H1 (cell line): Measurements from ENCODE around the gene CCDC178. TPM values are rescaled to one million over a fixed set of nuclear protein-coding genes. Genes with fewer than 3 reads are reported as not detected.

ENCODE experiments used
- CTCF ChIA-PET: fragments of 300-600 bp; sonication (Branson Sonifier 250); formaldehyde crosslinking; loops from one replicate; lab custom pipeline; 2021; ENCODE audit not compliant: partially characterized antibody; lab: Charles Lee
- POLR2A ChIA-PET: fragments of 300-600 bp; sonication (Branson Sonifier 250); formaldehyde crosslinking; loops from one replicate; lab custom pipeline; 2021; ENCODE audit warnings: inconsistent platforms; ENCODE audit not compliant: partially characterized antibody; lab: Charles Lee
- DNase-seq, 2 experiments: peaks; one replicate each; pipeline versions ENCODE4 v3.0.0 to v3.0.0-alpha.2; 2010 to 2022; ENCODE audit warnings: low spot score in 2 of 2, low read depth in 1 of 2, mixed read lengths in 1 of 2
- FAIRE-seq: peaks from 2 replicates; lab custom pipeline; 2011; peaks lifted over from hg19 to GRCh38; lab: Jason Lieb, UNC
- H2AFZ ChIP-seq: 2 replicates; pipeline ENCODE4 v1.8.1; 2012; ENCODE audit warnings: low read length, inconsistent platforms
- H2AK5ac ChIP-seq: 2 replicates; pipeline ENCODE4 v1.6.1; 2013; ENCODE audit warnings: low read depth, low read length
- H2BK120ac ChIP-seq: replicated peaks from 2 replicates; pipeline ENCODE3; 2013; ENCODE audit warnings: low read depth, low read length, inconsistent platforms
- H2BK12ac ChIP-seq: 2 replicates; pipeline ENCODE4 v1.6.1; 2013; ENCODE audit warnings: low read depth, low read length
- H2BK15ac ChIP-seq: 2 replicates; pipeline ENCODE4 v1.6.1; 2013; ENCODE audit warnings: low read length
- H2BK20ac ChIP-seq: 2 replicates; pipeline ENCODE4 v1.6.1; 2013; ENCODE audit warnings: low read length
- H2BK5ac ChIP-seq: 2 replicates; pipeline ENCODE4 v1.6.1; 2013; ENCODE audit warnings: low read depth, low read length
- H3K14ac ChIP-seq: 2 replicates; pipeline ENCODE4 v1.6.1; 2013; ENCODE audit warnings: inconsistent platforms; ENCODE audit not compliant: insufficient read length
- H3K18ac ChIP-seq: 2 replicates; pipeline ENCODE4 v1.6.1; 2013; ENCODE audit warnings: low read length; ENCODE audit errors: extremely low read depth
- H3K23ac ChIP-seq: 2 replicates; pipeline ENCODE4 v1.6.1; 2013; ENCODE audit warnings: inconsistent platforms; ENCODE audit not compliant: insufficient read length
- H3K23me2 ChIP-seq: 2 replicates; pipeline ENCODE4 v1.6.1; 2013; ENCODE audit warnings: low read depth, low read length
- H3K27ac ChIP-seq: 2 replicates; pipeline ENCODE4 v1.6.1; 2011; ENCODE audit warnings: low read depth, low read length, inconsistent platforms
- H3K27me3 ChIP-seq, 4 experiments: replicated peaks in 1 of 4; 1 replicate in 1 of 4; 2 replicates in 3 of 4; pipeline versions ENCODE4 v1.6.1 to v1.8.1; 2011 to 2013; ENCODE audit warnings: low read length in 3 of 4, mild to moderate bottlenecking in 3 of 4, inconsistent platforms in 2 of 4, mixed read lengths in 2 of 4, moderate library complexity in 1 of 4; ENCODE audit not compliant: control insufficient read depth in 3 of 4, insufficient read depth in 3 of 4; ENCODE audit errors: extremely low read depth in 1 of 4
- H3K36me3 ChIP-seq, 4 experiments: 2 replicates each; pipeline versions ENCODE4 v1.6.1 to v1.8.1; 2011 to 2013; ENCODE audit warnings: mild to moderate bottlenecking in 4 of 4, low read length in 3 of 4, moderate library complexity in 2 of 4, control low read depth in 1 of 4, inconsistent platforms in 1 of 4; ENCODE audit not compliant: insufficient read depth in 4 of 4, control insufficient read depth in 2 of 4
- H3K4ac ChIP-seq: replicated peaks from 2 replicates; pipeline ENCODE3; 2013; ENCODE audit warnings: low read length, low read depth, mixed read lengths, inconsistent platforms; ENCODE audit not compliant: insufficient read length
- H3K4me1 ChIP-seq, 4 experiments: replicated peaks in 1 of 4; 1 replicate in 1 of 4; 2 replicates in 3 of 4; pipeline versions ENCODE4 v1.6.1 to v1.8.1; 2011 to 2013; ENCODE audit warnings: low read length in 3 of 4, inconsistent platforms in 2 of 4, mixed read lengths in 1 of 4; ENCODE audit not compliant: insufficient read depth in 4 of 4, control insufficient read depth in 3 of 4
- H3K4me2 ChIP-seq, 2 experiments: 2 replicates each; pipeline versions ENCODE4 v1.6.1 to v1.8.1; 2011 to 2013; ENCODE audit warnings: low read depth in 2 of 2, low read length in 2 of 2, control low read depth in 1 of 2, inconsistent platforms in 1 of 2, mild to moderate bottlenecking in 1 of 2; ENCODE audit not compliant: insufficient read depth in 1 of 2
- H3K4me3 ChIP-seq, 4 experiments: fragments of 200-600, 300-600 bp in 1 of 4; sonication (generic), shearing (Covaris generic), sonication (Bioruptor Twin) in 1 of 4; 2 replicates each; pipeline versions ENCODE4 v1.5.1 to v1.8.1; 2011 to 2016; ENCODE audit warnings: low read length in 4 of 4, low read depth in 3 of 4, control low read depth in 2 of 4, inconsistent platforms in 2 of 4, mild to moderate bottlenecking in 2 of 4, mixed read lengths in 1 of 4, moderate library complexity in 1 of 4; ENCODE audit not compliant: insufficient read depth in 2 of 4; ENCODE audit errors: extremely low read depth in 1 of 4
- H3K56ac ChIP-seq: replicated peaks from 2 replicates; pipeline ENCODE3; 2013; ENCODE audit warnings: low read depth, mild to moderate bottlenecking, mixed read lengths, low read length, inconsistent platforms; ENCODE audit not compliant: insufficient read length
- H3K79me1 ChIP-seq: 2 replicates; pipeline ENCODE4 v1.6.1; 2013; ENCODE audit warnings: low read depth, low read length, control low read depth
- H3K79me2 ChIP-seq, 2 experiments: 2 replicates each; pipeline versions ENCODE4 v1.6.1 to v1.8.1; 2012 to 2013; ENCODE audit warnings: low read length in 2 of 2, mild to moderate bottlenecking in 2 of 2, inconsistent platforms in 1 of 2; ENCODE audit not compliant: insufficient read depth in 2 of 2, control insufficient read depth in 1 of 2
- H3K9ac ChIP-seq, 4 experiments: replicated peaks in 1 of 4; 1 replicate in 1 of 4; 2 replicates in 3 of 4; pipeline versions ENCODE4 v1.6.1 to v1.8.1; 2011 to 2013; ENCODE audit warnings: low read depth in 3 of 4, low read length in 3 of 4, control low read depth in 2 of 4, mild to moderate bottlenecking in 2 of 4, moderate library complexity in 2 of 4, inconsistent platforms in 1 of 4; ENCODE audit errors: extremely low read depth in 1 of 4
- H3K9me3 ChIP-seq, 2 experiments: 2 replicates each; pipeline versions ENCODE4 v1.6.1 to v1.8.1; 2012 to 2013; ENCODE audit warnings: mild to moderate bottlenecking in 2 of 2, moderate library complexity in 2 of 2, control low read depth in 1 of 2, inconsistent platforms in 1 of 2, low read depth in 1 of 2, low read length in 1 of 2, mixed read lengths in 1 of 2; ENCODE audit not compliant: insufficient read depth in 2 of 2
- H4K20me1 ChIP-seq, 2 experiments: replicated peaks in 1 of 2; 2 replicates each; pipeline versions ENCODE3 to v1.8.1; 2011 to 2013; ENCODE audit warnings: inconsistent platforms in 2 of 2, low read length in 2 of 2, mild to moderate bottlenecking in 1 of 2; ENCODE audit not compliant: insufficient read depth in 2 of 2, control insufficient read depth in 1 of 2
- H4K5ac ChIP-seq: 2 replicates; pipeline ENCODE4 v1.6.1; 2013; ENCODE audit warnings: low read length, low read depth, mixed read lengths, inconsistent platforms; ENCODE audit not compliant: insufficient read length
- H4K8ac ChIP-seq: 2 replicates; pipeline ENCODE4 v1.8.0; 2013; ENCODE audit warnings: mild to moderate bottlenecking, moderate library complexity, low read length, inconsistent platforms; ENCODE audit not compliant: insufficient read depth; ENCODE audit errors: extremely low read depth
- H4K91ac ChIP-seq: replicated peaks from 2 replicates; pipeline ENCODE3; 2013; ENCODE audit warnings: low read length, mixed read lengths, inconsistent platforms; ENCODE audit not compliant: insufficient read length
- CTBP2 ChIP-seq: IDR thresholded peaks from 2 replicates; pipeline ENCODE4 v1.7.0; 2011; ENCODE audit warnings: borderline replicate concordance, mild to moderate bottlenecking, moderate library complexity, mixed read lengths, low read length; ENCODE audit not compliant: insufficient read depth, insufficient read length
- EGR1 ChIP-seq: IDR thresholded peaks from 2 replicates; pipeline ENCODE4 v1.6.1; 2011; ENCODE audit warnings: low read depth, low read length, borderline replicate concordance
- EP300 ChIP-seq, 2 experiments: IDR thresholded peaks; 1 replicate in 1 of 2; 2 replicates in 1 of 2; pipeline ENCODE4 v1.6.1; 2011 to 2012; ENCODE audit warnings: low read depth in 2 of 2, low read length in 2 of 2, mild to moderate bottlenecking in 2 of 2, borderline replicate concordance in 1 of 2, inconsistent platforms in 1 of 2, moderate library complexity in 1 of 2
- JUN ChIP-seq: IDR thresholded peaks from 2 replicates; pipeline ENCODE4 v1.6.1; 2011; ENCODE audit warnings: low read depth, mild to moderate bottlenecking, improper control_type of control experiment, low read length
- PHF8 ChIP-seq: fragments of 200-600 bp; sonication (generic); conservative IDR thresholded peaks from 2 replicates; pipeline ENCODE4 v1.7.1; 2012; ENCODE audit warnings: low read depth, mild to moderate bottlenecking, inconsistent platforms, low read length, moderate library complexity
- POLR2A ChIP-seq, 2 experiments: IDR thresholded peaks; 1 replicate in 1 of 2; 2 replicates in 1 of 2; pipeline ENCODE4 v1.6.1; 2011; ENCODE audit warnings: low read depth in 2 of 2, low read length in 2 of 2, mild to moderate bottlenecking in 2 of 2; ENCODE audit errors: control extremely low read depth in 1 of 2
- SIX5 ChIP-seq: IDR thresholded peaks from 2 replicates; pipeline ENCODE4 v1.6.1; 2011; ENCODE audit warnings: mild to moderate bottlenecking, low read depth, low read length
- SP4 ChIP-seq: IDR thresholded peaks from 2 replicates; pipeline ENCODE4 v1.6.1; 2012; ENCODE audit warnings: low read length, inconsistent platforms
- WGBS, 2 experiments: shearing (Covaris generic) in 1 of 2; methylation state at CpG; one replicate each; pipeline versions ENCODE4 v1.1.6 to v1.1.7; 2013 to 2015; ENCODE audit warnings: low lambda C conversion rate in 2 of 2, mixed read lengths in 2 of 2, inconsistent platforms in 1 of 2, low coverage in 1 of 2, missing lambda C conversion rate in 1 of 2; ENCODE audit not compliant: insufficient replicate concordance in 2 of 2, insufficient coverage in 1 of 2, insufficient read length in 1 of 2; ENCODE audit errors: extremely low coverage in 1 of 2, missing lambda C conversion rate in 1 of 2; 5-methylcytosine and 5-hydroxymethylcytosine counted together
- polyA plus RNA-seq, 7 experiments: library from polyadenylated mRNA; depleted of rRNA in 3 of 7; stranded (reverse) in 5 of 7; unstranded in 2 of 7; fragments of >200 nt in 5 of 7; fragments of 200-250 nt in 2 of 7; gene quantifications; 1 replicate in 5 of 7; 2 replicates in 1 of 7; 4 replicates in 1 of 7; pipeline versions ENCODE4 v1.2.1 to v1.2.3, GENCODE V29; 2011 to 2013; ENCODE audit warnings: missing spikeins in 2 of 7, mixed read lengths in 2 of 7
- total RNA-seq: library from RNA; stranded (reverse); fragmentation: NEBNext Ultra II Directional; extraction: Animal tissue kit (Norgen Biotek cat#: 25700); gene quantifications from 2 replicates; pipeline ENCODE4 v1.2.1, GENCODE V29; 2021
- TF ChIP-seq, protein P1 (sequence below): IDR thresholded peaks from 2 replicates; pipeline ENCODE4 v1.6.1; 2011; ENCODE audit warnings: low read length, improper control_type of control experiment
- TF ChIP-seq, protein P2 (sequence below): IDR thresholded peaks from 2 replicates; pipeline ENCODE4 v1.6.1; 2011; ENCODE audit warnings: low read depth, mild to moderate bottlenecking, low read length; ENCODE audit not compliant: insufficient read depth
- TF ChIP-seq, protein P3 (sequence below): IDR thresholded peaks from 2 replicates; pipeline ENCODE4 v1.6.1; 2012; ENCODE audit warnings: low read length, inconsistent platforms

The CCDC178 gene
- total and polyA plus RNA-seq, 2 of the 8 experiments (the other 6 are each of a cell fraction or from before 2014, with no cell fraction given) = not detected

DNA sequence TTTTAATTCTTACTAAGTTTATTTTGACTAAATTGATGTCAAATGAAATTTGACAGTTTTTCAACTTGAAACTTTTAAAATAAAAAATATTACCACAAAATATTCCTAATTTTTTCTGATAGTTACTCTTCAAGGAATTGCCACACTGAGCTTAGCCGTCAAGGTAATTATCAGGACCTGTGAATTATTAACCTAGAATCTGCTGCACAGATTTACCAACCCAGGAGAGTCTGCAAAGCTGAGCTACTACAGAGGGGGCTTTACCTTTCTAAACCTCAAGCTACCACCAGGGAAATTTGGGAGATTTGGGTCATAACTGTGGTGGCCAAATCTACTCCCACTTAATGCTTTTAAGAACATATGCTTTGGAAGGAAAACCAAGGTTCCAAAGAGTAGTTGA, 324.6 kb downstream of the CCDC178 start:
- no peaks in the 10 kb centered on the region for H3K4me1 ChIP-seq
- H3K27ac ChIP-seq = no peak overlapping the region
- H4K8ac ChIP-seq = no peak overlapping the region
- no peaks in the 10 kb centered on the region for H3K79me2 ChIP-seq
- FAIRE-seq = no peak
- no peaks in the 10 kb centered on the region for H3K23me2 ChIP-seq
- DNase-seq = no peak
- H4K20me1 ChIP-seq = no peaks in the 10 kb centered on the region
- no peak overlapping the region for H3K23ac ChIP-seq
- H3K56ac ChIP-seq = no peak overlapping the region
- H3K79me1 ChIP-seq = no peaks in the 10 kb centered on the region
- H2BK12ac ChIP-seq = no peak overlapping the region
- ChIA-PET CTCF (no interaction called here), POLR2A (no interaction called here)
- H2BK5ac ChIP-seq = no peak overlapping the region
- H3K27me3 ChIP-seq = no peaks in the 10 kb centered on the region
- no peak overlapping the region for H3K4me3 ChIP-seq
- no peak overlapping the region for H2AK5ac ChIP-seq
- no peak overlapping the region for H2AFZ ChIP-seq
- no peak overlapping the region for H4K5ac ChIP-seq
- no peak overlapping the region for H3K14ac ChIP-seq
- no peak overlapping the region for H2BK20ac ChIP-seq
- no peaks in the 10 kb centered on the region for H3K36me3 ChIP-seq
- WGBS, 2 experiments = 77% methylated on average over 1 of the region's 1 CpG; no CpG with 5 or more reads in 1 of the 2 experiments
- H3K9ac ChIP-seq = no peak overlapping the region
- no peak overlapping the region for H3K18ac ChIP-seq
- H2BK15ac ChIP-seq = no peak overlapping the region
- no peak overlapping the region for H3K4ac ChIP-seq
- no peak overlapping the region for H2BK120ac ChIP-seq
- no peaks in the 10 kb centered on the region for H3K9me3 ChIP-seq
- no peak overlapping the region for H3K4me2 ChIP-seq
- H4K91ac ChIP-seq = no peak overlapping the region
- TF ChIP-seq JUN (no peak), SIX5 (no peak), EGR1 (no peak), POLR2A (IDR thresholded peaks at IDR 0.05; ENCODE audit: control extremely low read depth in 1 of 2, low read depth in 2 of 2, low read length in 2 of 2) (no peak), EP300 (IDR thresholded peaks at IDR 0.05; ENCODE audit: borderline replicate concordance in 1 of 2, low read depth in 2 of 2, low read length in 2 of 2) (no peak), PHF8 (no peak), CTBP2 (no peak), SP4 (no peak)
- TF ChIP-seq, protein P1, sequence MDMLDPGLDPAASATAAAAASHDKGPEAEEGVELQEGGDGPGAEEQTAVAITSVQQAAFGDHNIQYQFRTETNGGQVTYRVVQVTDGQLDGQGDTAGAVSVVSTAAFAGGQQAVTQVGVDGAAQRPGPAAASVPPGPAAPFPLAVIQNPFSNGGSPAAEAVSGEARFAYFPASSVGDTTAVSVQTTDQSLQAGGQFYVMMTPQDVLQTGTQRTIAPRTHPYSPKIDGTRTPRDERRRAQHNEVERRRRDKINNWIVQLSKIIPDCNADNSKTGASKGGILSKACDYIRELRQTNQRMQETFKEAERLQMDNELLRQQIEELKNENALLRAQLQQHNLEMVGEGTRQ = no peak
- TF ChIP-seq, protein P2, sequence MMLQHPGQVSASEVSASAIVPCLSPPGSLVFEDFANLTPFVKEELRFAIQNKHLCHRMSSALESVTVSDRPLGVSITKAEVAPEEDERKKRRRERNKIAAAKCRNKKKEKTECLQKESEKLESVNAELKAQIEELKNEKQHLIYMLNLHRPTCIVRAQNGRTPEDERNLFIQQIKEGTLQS = no peak
- TF ChIP-seq, protein P3, sequence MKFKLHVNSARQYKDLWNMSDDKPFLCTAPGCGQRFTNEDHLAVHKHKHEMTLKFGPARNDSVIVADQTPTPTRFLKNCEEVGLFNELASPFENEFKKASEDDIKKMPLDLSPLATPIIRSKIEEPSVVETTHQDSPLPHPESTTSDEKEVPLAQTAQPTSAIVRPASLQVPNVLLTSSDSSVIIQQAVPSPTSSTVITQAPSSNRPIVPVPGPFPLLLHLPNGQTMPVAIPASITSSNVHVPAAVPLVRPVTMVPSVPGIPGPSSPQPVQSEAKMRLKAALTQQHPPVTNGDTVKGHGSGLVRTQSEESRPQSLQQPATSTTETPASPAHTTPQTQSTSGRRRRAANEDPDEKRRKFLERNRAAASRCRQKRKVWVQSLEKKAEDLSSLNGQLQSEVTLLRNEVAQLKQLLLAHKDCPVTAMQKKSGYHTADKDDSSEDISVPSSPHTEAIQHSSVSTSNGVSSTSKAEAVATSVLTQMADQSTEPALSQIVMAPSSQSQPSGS = no peak
